GM19468 (cell line): ENCODE measurements around the gene NPW.
A peak's percentile ranks its signal among the peaks of the same experiment; 100 is the strongest.

Experiments used
- ATAC-seq: cut with Tn5 transposase; IDR thresholded peaks from one replicate; pipeline ENCODE4 v1.9.1; 2021; ENCODE audit warnings: mild to moderate bottlenecking, moderate library complexity, moderate number of reproducible peaks; ENCODE audit not compliant: unreplicated experiment; ENCODE audit errors: extremely low read depth

The NPW gene

GRCh38 chr16:2019518-2019920 is at the start of gene NPW:
TSS of gene NPW (plus strand) at chr16:2019785.
- no peak for ATAC-seq

- ATAC-seq = peak; percentile 56
These were observed 47.6 kb upstream of the NPW start, which contains the start of gene TBL3 for GRCh38 chr16:1971796-1972489. TSS of gene TBL3 (plus strand) at chr16:1972053. CDS start at chr16:1972165, 112 bp downstream.

- ATAC-seq = no peak
These were observed 47.1 kb upstream of the NPW start for GRCh38 chr16:1972490-1972877.

- ATAC-seq = no peak
These were observed 46.0 kb upstream of the NPW start for GRCh38 chr16:1973461-1974156.

GRCh38 chr16:1974157-1975070 is 45.2 kb upstream of the NPW start:
- ATAC-seq = no peak

- ATAC-seq = no peak
These were observed 44.0 kb upstream of the NPW start for GRCh38 chr16:1975432-1976215.

- ATAC-seq = no peak
These were observed 43.4 kb upstream of the NPW start for GRCh38 chr16:1976216-1976520.

GRCh38 chr16:1976951-1977874 is 42.4 kb upstream of the NPW start:
- no peak for ATAC-seq

GRCh38 chr16:1977875-1978268 is 41.7 kb upstream of the NPW start:
- ATAC-seq = no peak

- ATAC-seq = no peak
These were observed 41.0 kb upstream of the NPW start for GRCh38 chr16:1978476-1979120.

- ATAC-seq = no peak
These were observed 40.1 kb upstream of the NPW start for GRCh38 chr16:1979271-1980029.

GRCh38 chr16:1980030-1980769 is 39.4 kb upstream of the NPW start:
- ATAC-seq = no peak

- ATAC-seq = no peak
These were observed 38.9 kb upstream of the NPW start for GRCh38 chr16:1980770-1981087.

- ATAC-seq = no peak
These were observed 38.2 kb upstream of the NPW start, which contains the start of gene NOXO1 for GRCh38 chr16:1981398-1981836. TSS of gene NOXO1 (minus strand) at chr16:1981469. CDS start at chr16:1981179, 290 bp downstream.

- ATAC-seq = no peak
These were observed 37.6 kb upstream of the NPW start for GRCh38 chr16:1982013-1982433.

GRCh38 chr16:1982991-1983543 is 36.5 kb upstream of the NPW start:
- ATAC-seq = no peak
